IMR-90 (cell line): Measurements from ENCODE around the gene PSMD6. TPM values are rescaled to one million over a fixed set of nuclear protein-coding genes. Genes with fewer than 3 reads are reported as not detected.

ENCODE experiments used
- ATAC-seq: fragments of 200-7000 bp; cut with Tn5 transposase; 2 replicates; pipeline ENCODE4 v1.9.1; 2020; ENCODE audit warnings: low read depth, mild to moderate bottlenecking, moderate library complexity
- BruUV-seq: library from RNA; stranded (reverse); fragments of 400-500 nt; replicated peaks from 2 replicates; lab custom pipeline; 2021; lab: Mats Ljungman, UMichigan
- CTCF ChIA-PET: fragments of 300-600 bp; formaldehyde crosslinking; extraction: SDS; loops from one replicate; lab custom pipeline; 2021; ENCODE audit warnings: antibody characterized with exemption; lab: Yijun Ruan, JAX
- POLR2A ChIA-PET: fragments of 300-600 bp; sonication (Branson Sonifier 250); formaldehyde crosslinking; loops from one replicate; lab custom pipeline; 2022; ENCODE audit warnings: antibody characterized with exemption; ENCODE audit not compliant: unreplicated experiment; lab: Charles Lee
- DNase-seq: peaks from one replicate; pipeline ENCODE4 v3.0.0; 2013
- H2AFZ ChIP-seq: replicated peaks from 2 replicates; pipeline ENCODE3; 2013; ENCODE audit warnings: low read length, mild to moderate bottlenecking; ENCODE audit not compliant: poor library complexity
- H2AK5ac ChIP-seq: 2 replicates; pipeline ENCODE4 v1.6.1; 2013; ENCODE audit warnings: low read depth, low read length, inconsistent platforms
- H2AK9ac ChIP-seq: replicated peaks from 2 replicates; pipeline ENCODE3; 2013; ENCODE audit warnings: mild to moderate bottlenecking, low read depth, low read length, moderate library complexity; ENCODE audit not compliant: poor library complexity
- H2BK120ac ChIP-seq: 2 replicates; pipeline ENCODE4 v1.6.1; 2013; ENCODE audit warnings: low read depth, low read length, inconsistent platforms
- H2BK15ac ChIP-seq: 3 replicates; pipeline ENCODE4 v1.6.1; 2013; ENCODE audit warnings: low read depth, low read length, inconsistent platforms
- H2BK20ac ChIP-seq: 2 replicates; pipeline ENCODE4 v1.6.1; 2013; ENCODE audit warnings: low read depth, mild to moderate bottlenecking, inconsistent platforms, low read length, moderate library complexity
- H2BK5ac ChIP-seq: 2 replicates; pipeline ENCODE4 v1.6.1; 2013; ENCODE audit warnings: mild to moderate bottlenecking, low read depth, low read length, inconsistent platforms; ENCODE audit not compliant: poor library complexity, severe bottlenecking
- H3K14ac ChIP-seq: replicated peaks from 2 replicates; pipeline ENCODE4 v1.6.1; 2013; ENCODE audit warnings: low read depth, low read length, inconsistent platforms
- H3K18ac ChIP-seq: 2 replicates; pipeline ENCODE4 v1.6.1; 2013; ENCODE audit warnings: low read depth, low read length, control low read depth
- H3K23ac ChIP-seq: 2 replicates; pipeline ENCODE4 v1.6.1; 2013; ENCODE audit warnings: low read depth, low read length, inconsistent platforms
- H3K27ac ChIP-seq: 2 replicates; pipeline ENCODE4 v1.5.1; 2013; ENCODE audit warnings: mild to moderate bottlenecking, control low read depth, low read length; ENCODE audit not compliant: insufficient read depth
- H3K27me3 ChIP-seq: 2 replicates; pipeline ENCODE4 v1.6.1; 2013; ENCODE audit warnings: low read length; ENCODE audit not compliant: control insufficient read depth, insufficient read depth
- H3K36me3 ChIP-seq: 2 replicates; pipeline ENCODE4 v1.6.1; 2013; ENCODE audit warnings: low read length, mixed read lengths; ENCODE audit not compliant: control insufficient read depth, insufficient read depth
- H3K4ac ChIP-seq: 2 replicates; pipeline ENCODE4 v1.6.1; 2013; ENCODE audit warnings: low read depth, low read length, inconsistent platforms
- H3K4me1 ChIP-seq: 2 replicates; pipeline ENCODE4 v1.6.1; 2013; ENCODE audit warnings: low read length, mixed read lengths; ENCODE audit not compliant: control insufficient read depth, insufficient read depth
- H3K4me2 ChIP-seq: 2 replicates; pipeline ENCODE4 v1.6.1; 2013; ENCODE audit warnings: low read depth, mild to moderate bottlenecking, control low read depth, low read length, moderate library complexity
- H3K4me3 ChIP-seq: 2 replicates; pipeline ENCODE4 v1.5.1; 2013; ENCODE audit warnings: low read depth, mild to moderate bottlenecking, control low read depth, low read length, moderate library complexity; ENCODE audit not compliant: insufficient read depth
- H3K56ac ChIP-seq: 2 replicates; pipeline ENCODE4 v1.6.1; 2013; ENCODE audit warnings: low read length, inconsistent platforms; ENCODE audit not compliant: insufficient read depth; ENCODE audit errors: extremely low read depth
- H3K79me1 ChIP-seq, 2 experiments: 2 replicates each; pipeline ENCODE4 v1.6.1; 2013; ENCODE audit warnings: low read length in 2 of 2, inconsistent platforms in 1 of 2, low read depth in 1 of 2
- H3K9ac ChIP-seq: 2 replicates; pipeline ENCODE4 v1.6.1; 2013; ENCODE audit warnings: low read depth, low read length, control low read depth
- H3K9me1 ChIP-seq: 2 replicates; pipeline ENCODE4 v1.6.1; 2013; ENCODE audit warnings: low read length, inconsistent platforms; ENCODE audit not compliant: insufficient read depth
- H3K9me3 ChIP-seq: 2 replicates; pipeline ENCODE4 v1.6.1; 2013; ENCODE audit warnings: low read length; ENCODE audit not compliant: control insufficient read depth, insufficient read depth
- H4K20me1 ChIP-seq: 2 replicates; pipeline ENCODE4 v1.6.1; 2013; ENCODE audit warnings: low read length, inconsistent platforms; ENCODE audit not compliant: insufficient read depth
- H4K5ac ChIP-seq: 2 replicates; pipeline ENCODE4 v1.6.1; 2013; ENCODE audit warnings: mild to moderate bottlenecking, low read depth, low read length, control low read depth
- H4K8ac ChIP-seq, 2 experiments: 2 replicates each; pipeline ENCODE4 v1.6.1; 2013; ENCODE audit warnings: low read depth in 2 of 2, low read length in 2 of 2, control low read depth in 1 of 2, inconsistent platforms in 1 of 2
- H4K91ac ChIP-seq: 2 replicates; pipeline ENCODE4 v1.6.1; 2013; ENCODE audit warnings: low read depth, low read length, inconsistent platforms; ENCODE audit not compliant: insufficient read depth
- CEBPB ChIP-seq: IDR thresholded peaks from 2 replicates; pipeline ENCODE4 v1.6.1; 2012; ENCODE audit warnings: low read depth, low read length, improper control_type of control experiment
- CHD1 ChIP-seq: IDR thresholded peaks from 2 replicates; pipeline ENCODE4 v1.6.1; 2012; ENCODE audit warnings: low read depth, low read length, improper control_type of control experiment
- FOS ChIP-seq: fragments of 150-350 bp; IDR thresholded peaks from 2 replicates; pipeline ENCODE4 v1.6.1; 2016; ENCODE audit warnings: low read depth, low read length
- NFE2L2 ChIP-seq: fragments of 150-350 bp; IDR thresholded peaks from 2 replicates; pipeline ENCODE4 v1.6.1; 2016; ENCODE audit warnings: low read depth, mild to moderate bottlenecking, low read length
- RFX5 ChIP-seq: IDR thresholded peaks from 2 replicates; pipeline ENCODE4 v1.8.0; 2012; ENCODE audit warnings: low read depth, mild to moderate bottlenecking, low read length, moderate library complexity
- SMC3 ChIP-seq: fragments of 150-350 bp; IDR thresholded peaks from 2 replicates; pipeline ENCODE4 v1.6.1; 2016; ENCODE audit warnings: low read depth, mild to moderate bottlenecking, antibody characterized with exemption, low read length, moderate library complexity
- WGBS, 2 experiments: methylation state at CpG; one replicate each; pipeline versions ENCODE4 v1.1.5 to v1.1.7; 2013; ENCODE audit warnings: missing lambda C conversion rate in 2 of 2; ENCODE audit not compliant: insufficient read length in 1 of 2; ENCODE audit errors: extremely low coverage in 2 of 2; 5-methylcytosine and 5-hydroxymethylcytosine counted together
- dilution Hi-C: fragments of 300-500 bp; cut with HindIII; formaldehyde crosslinking; loops from one replicate; pipeline ENCODE4 v1.14.3; 2018; ENCODE audit warnings: low sequenced_read_pairs; ENCODE audit not compliant: unreplicated experiment
- in situ Hi-C: fragments of 300-500 bp; cut with MboI; formaldehyde crosslinking; loops from 3 replicates; pipeline ENCODE4 v1.14.3; 2019; ENCODE audit warnings: low sequenced_read_pairs, inconsistent platforms, mixed read lengths
- intact Hi-C: fragments of 100-400 bp; cut with micrococcal nuclease; formaldehyde crosslinking; loops from 2 replicates; pipeline ENCODE4 v1.10.0; 2022
- polyA plus RNA-seq, 3 experiments: library from polyadenylated mRNA; depleted of rRNA; stranded (reverse); fragments of >200 nt; gene quantifications; 2 replicates each; pipeline ENCODE4 v1.2.3, GENCODE V29; 2012; ENCODE audit warnings: low replicate concordance in 1 of 3
- total RNA-seq: library from RNA; depleted of rRNA; stranded (reverse); fragments of >200 nt; gene quantifications from 2 replicates; pipeline ENCODE4 v1.2.3, GENCODE V29; 2012
- TF ChIP-seq, protein P1 (sequence below): fragments of 150-350 bp; IDR thresholded peaks from 2 replicates; pipeline ENCODE4 v1.6.1; 2016; ENCODE audit warnings: low read depth, mild to moderate bottlenecking, low read length, moderate library complexity, borderline replicate concordance
- TF ChIP-seq, protein P2 (sequence below): conservative IDR thresholded peaks from 2 replicates; pipeline ENCODE4 v1.5.1; 2012; ENCODE audit warnings: mild to moderate bottlenecking, low read depth, low read length, improper control_type of control experiment

The PSMD6 gene
- total and polyA plus RNA-seq, 2 of the 4 experiments (the other 2 are of a cell fraction), result 86.6 to 91.8 TPM

DNA sequence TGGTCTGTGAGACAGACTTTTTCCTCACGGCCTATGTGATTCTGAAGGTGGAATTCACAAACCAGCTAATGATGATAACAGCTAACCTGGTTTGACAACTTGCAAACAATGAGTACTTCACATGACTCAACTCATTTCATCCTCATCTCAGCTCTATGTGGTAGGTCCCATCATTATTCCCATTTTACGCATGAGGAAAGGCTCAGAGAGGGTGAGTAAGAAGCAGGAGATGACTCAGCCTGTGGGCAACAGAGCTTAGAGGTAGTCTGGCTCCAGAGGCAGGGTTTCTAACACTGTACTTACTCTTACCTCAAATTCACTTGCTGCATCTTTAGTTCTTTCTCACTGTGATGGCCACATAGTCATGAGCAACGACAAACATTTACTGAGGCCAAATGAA lies 25.8 kb upstream of the PSMD6 start:
- Histone ChIP-seq H3K18ac (no peak overlapping the region), H3K9me1 (peaks cover 16% of the 10 kb centered on the region), H3K4ac (no peak overlapping the region), H3K9ac (no peak overlapping the region), H4K5ac (no peak overlapping the region), H2BK15ac (no peak overlapping the region), H2AK9ac (no peak overlapping the region), H4K91ac (no peak overlapping the region), H4K8ac (no peak overlapping the region), H2BK5ac (no peak overlapping the region), H3K56ac (no peak overlapping the region), H3K4me2 (no peak overlapping the region), H3K9me3 (no peaks in the 10 kb centered on the region), H3K4me3 (no peak overlapping the region), H2AFZ (no peak overlapping the region), H3K79me1 (no peaks in the 10 kb centered on the region), H3K4me1 (no peaks in the 10 kb centered on the region; the same call in 1 of the 2 replicates), H4K20me1 (no peaks in the 10 kb centered on the region), H2AK5ac (no peak overlapping the region), H3K36me3 (no peaks in the 10 kb centered on the region), H3K14ac (peak overlapping the region; percentile 2; the same call in 1 of the 2 replicates), H3K27me3 (no peaks in the 10 kb centered on the region), H2BK20ac (no peak overlapping the region), H3K23ac (no peak overlapping the region), H2BK120ac (no peak overlapping the region), H3K27ac (no peak overlapping the region)
- ChIA-PET CTCF (interaction anchor here (0.7 kb wide), 1 partner anchor 25 kb away, joined by 3 read pairs; no protein-coding TSS in a partner anchor), POLR2A (no interaction called here)
- intact Hi-C loops (no loop called here), in situ Hi-C loops (loop anchor here (25.0 kb wide), 1 partner anchor 163 kb away; no protein-coding TSS in a partner anchor), dilution Hi-C loops (loop anchor here (25.0 kb wide), 1 partner anchor 413 kb away; no protein-coding TSS in a partner anchor)
- TF ChIP-seq CEBPB (no peak), CHD1 (no peak), SMC3 (no peak), FOS (0 out of 2 replicates have a peak, but pooled peaks have one; percentile 26), RFX5 (no peak), NFE2L2 (no peak)
- TF ChIP-seq, protein P1, sequence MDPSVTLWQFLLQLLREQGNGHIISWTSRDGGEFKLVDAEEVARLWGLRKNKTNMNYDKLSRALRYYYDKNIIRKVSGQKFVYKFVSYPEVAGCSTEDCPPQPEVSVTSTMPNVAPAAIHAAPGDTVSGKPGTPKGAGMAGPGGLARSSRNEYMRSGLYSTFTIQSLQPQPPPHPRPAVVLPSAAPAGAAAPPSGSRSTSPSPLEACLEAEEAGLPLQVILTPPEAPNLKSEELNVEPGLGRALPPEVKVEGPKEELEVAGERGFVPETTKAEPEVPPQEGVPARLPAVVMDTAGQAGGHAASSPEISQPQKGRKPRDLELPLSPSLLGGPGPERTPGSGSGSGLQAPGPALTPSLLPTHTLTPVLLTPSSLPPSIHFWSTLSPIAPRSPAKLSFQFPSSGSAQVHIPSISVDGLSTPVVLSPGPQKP, result no peak
- TF ChIP-seq, protein P2, sequence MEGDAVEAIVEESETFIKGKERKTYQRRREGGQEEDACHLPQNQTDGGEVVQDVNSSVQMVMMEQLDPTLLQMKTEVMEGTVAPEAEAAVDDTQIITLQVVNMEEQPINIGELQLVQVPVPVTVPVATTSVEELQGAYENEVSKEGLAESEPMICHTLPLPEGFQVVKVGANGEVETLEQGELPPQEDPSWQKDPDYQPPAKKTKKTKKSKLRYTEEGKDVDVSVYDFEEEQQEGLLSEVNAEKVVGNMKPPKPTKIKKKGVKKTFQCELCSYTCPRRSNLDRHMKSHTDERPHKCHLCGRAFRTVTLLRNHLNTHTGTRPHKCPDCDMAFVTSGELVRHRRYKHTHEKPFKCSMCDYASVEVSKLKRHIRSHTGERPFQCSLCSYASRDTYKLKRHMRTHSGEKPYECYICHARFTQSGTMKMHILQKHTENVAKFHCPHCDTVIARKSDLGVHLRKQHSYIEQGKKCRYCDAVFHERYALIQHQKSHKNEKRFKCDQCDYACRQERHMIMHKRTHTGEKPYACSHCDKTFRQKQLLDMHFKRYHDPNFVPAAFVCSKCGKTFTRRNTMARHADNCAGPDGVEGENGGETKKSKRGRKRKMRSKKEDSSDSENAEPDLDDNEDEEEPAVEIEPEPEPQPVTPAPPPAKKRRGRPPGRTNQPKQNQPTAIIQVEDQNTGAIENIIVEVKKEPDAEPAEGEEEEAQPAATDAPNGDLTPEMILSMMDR, result no peak
- DNase-seq (peak; percentile 74), ATAC-seq (peak; percentile 40; the same call in 1 of the 2 replicates)
- BruUV-seq, result no TSS peak
- 80% methylated on average over 1 of the region's 3 CpGs; no CpG with 5 or more reads in 1 of the 2 experiments for WGBS, 2 experiments
